ENCODE measurements around the gene ZFY.
"Not testable (repeated sequence)": the region's sequence is repeated elsewhere in the genome, so short reads cannot be mapped to it uniquely, and the experiment has no call there.

The ZFY gene

DNA sequence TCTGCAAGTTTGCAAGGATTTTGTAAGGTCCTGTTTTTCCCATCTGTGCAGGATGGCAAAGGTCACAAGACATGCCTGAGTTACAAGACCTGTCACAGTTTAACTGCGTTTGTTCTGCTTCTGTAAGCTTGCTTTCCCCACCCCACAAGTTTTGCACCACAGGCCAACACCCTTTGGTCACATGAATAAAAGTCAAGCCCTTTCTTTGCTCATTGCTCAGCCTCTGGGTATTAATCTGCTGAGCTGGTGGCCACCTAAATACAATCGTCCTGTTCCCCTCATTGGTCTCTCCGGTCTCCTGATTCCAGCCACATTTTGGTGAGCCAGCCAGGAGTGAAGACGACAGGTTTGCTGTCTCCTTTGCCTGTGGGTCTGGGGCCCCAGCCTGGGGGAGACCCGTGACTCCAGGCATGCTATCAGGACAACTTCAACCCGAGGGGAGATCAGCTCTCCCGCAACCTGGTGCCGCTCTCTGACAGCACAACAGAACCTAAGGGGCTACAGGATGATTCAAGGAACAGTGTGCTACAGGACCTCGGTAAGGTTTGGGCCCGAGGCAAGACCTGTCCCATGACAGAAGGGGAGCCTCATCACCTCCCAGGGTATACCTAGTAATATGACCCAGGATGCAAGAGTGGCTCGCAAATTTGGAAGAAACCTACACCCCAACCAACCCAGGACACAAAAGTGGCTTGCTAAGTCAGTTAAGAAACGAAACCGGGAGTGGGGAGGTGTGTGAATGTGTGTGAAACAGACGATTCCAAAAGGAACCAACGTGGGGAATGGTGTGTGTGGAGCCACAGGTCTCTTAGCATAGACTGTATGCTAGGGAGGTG lies 67.7 kb downstream of the ZFY start:
- no peak overlapping the region for H3K27ac ChIP-seq
- TF ChIP-seq, protein P1, sequence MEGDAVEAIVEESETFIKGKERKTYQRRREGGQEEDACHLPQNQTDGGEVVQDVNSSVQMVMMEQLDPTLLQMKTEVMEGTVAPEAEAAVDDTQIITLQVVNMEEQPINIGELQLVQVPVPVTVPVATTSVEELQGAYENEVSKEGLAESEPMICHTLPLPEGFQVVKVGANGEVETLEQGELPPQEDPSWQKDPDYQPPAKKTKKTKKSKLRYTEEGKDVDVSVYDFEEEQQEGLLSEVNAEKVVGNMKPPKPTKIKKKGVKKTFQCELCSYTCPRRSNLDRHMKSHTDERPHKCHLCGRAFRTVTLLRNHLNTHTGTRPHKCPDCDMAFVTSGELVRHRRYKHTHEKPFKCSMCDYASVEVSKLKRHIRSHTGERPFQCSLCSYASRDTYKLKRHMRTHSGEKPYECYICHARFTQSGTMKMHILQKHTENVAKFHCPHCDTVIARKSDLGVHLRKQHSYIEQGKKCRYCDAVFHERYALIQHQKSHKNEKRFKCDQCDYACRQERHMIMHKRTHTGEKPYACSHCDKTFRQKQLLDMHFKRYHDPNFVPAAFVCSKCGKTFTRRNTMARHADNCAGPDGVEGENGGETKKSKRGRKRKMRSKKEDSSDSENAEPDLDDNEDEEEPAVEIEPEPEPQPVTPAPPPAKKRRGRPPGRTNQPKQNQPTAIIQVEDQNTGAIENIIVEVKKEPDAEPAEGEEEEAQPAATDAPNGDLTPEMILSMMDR (IDR thresholded peaks at IDR 0.05): no peak
- DNase-seq (ENCODE audit: low spot score): no peak

DNA sequence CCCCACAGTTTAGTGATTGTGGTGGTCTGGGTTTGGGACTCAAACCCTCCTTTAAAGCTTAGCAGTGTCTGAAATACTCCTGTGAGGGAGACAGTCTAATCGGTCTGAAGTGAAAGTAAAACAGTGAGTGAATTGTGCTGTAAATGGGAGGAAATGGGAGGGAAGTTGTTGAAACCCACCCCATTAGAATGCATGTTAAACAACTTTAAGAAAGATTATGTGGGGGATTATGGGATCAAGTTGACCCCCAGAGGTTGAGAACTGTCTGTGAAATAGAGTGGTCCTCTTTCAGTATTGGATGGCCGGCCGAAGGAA lies 68.3 kb downstream of the ZFY start:
- H3K27ac ChIP-seq: no peak overlapping the region
- H3K4me3 ChIP-seq: no peak overlapping the region
- TF ChIP-seq, protein P1 (IDR thresholded peaks at IDR 0.05): no peak
- no peak for DNase-seq (ENCODE audit: low spot score)

More for the DNA sequence above, 67.7 kb downstream of the ZFY start:
- H3K4me3 ChIP-seq: no peak overlapping the region

DNA sequence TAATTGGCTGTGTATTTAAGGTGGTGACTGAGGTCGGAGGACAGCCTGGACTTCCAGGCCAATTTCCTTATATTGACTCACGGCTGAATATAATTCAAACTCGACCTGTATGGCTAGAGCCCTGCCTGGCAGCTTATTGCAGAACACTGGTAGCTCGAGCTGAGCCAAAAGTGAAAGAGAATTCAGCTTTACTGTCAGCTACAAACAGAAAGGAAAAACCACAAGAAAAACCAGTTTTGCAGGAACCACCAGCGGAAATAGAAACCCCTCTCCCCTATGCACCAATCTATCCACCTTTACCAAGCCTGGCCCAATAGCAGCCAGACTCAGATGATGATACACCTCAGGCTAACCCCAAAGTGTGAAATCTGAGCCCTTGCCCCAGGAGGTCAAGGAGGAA lies 68.7 kb downstream of the ZFY start:
- H3K27ac ChIP-seq: no peak overlapping the region
- no peak for DNase-seq (ENCODE audit: low spot score)

DNA sequence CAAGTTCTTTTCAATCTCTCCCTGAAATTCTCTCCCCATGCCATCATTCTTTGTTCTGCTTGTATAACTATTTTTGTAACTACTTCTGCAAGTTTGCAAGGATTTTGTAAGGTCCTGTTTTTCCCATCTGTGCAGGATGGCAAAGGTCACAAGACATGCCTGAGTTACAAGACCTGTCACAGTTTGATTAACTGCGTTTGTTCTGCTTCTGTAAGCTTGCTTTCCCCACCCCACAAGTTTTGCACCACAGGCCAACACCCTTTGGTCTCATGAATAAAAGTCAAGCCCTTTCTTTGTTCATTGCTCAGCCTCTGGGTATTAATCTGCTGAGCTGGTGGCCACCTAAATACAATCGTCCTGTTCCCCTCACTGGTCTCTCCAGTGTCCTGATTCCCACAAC lies 70.8 kb downstream of the ZFY start:
- DNase-seq (ENCODE audit: low spot score); H3K4me3 ChIP-seq; H3K27ac ChIP-seq: not testable (repeated sequence)

More for the DNA sequence above, 68.7 kb downstream of the ZFY start:
- H3K4me3 ChIP-seq: no peak overlapping the region
- TF ChIP-seq, protein P1 (IDR thresholded peaks at IDR 0.05): no peak

DNA sequence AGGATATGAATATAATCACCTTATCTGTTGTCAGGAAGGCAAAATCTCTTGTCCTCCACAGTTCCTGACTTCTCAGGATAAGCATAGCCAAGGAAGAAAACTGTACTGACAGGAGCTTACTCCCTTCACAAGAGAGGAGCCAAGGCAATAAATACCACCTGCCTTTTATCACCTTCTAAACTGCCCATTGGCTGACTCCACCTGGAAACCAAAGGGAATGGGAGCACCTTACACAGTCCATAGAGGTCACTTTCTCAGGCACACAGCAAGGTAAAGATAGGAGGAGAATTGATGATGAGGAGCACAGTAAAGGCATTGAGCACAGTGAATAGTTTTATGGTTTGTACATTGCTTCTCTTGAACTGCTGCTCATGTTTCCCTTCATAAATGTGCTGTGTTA lies 72.8 kb downstream of the ZFY start:
- DNase-seq (ENCODE audit: low spot score): no peak
- no peak overlapping the region for H3K4me3 ChIP-seq
- TF ChIP-seq, protein P1 (IDR thresholded peaks at IDR 0.05): no peak
- no peak overlapping the region for H3K27ac ChIP-seq

DNA sequence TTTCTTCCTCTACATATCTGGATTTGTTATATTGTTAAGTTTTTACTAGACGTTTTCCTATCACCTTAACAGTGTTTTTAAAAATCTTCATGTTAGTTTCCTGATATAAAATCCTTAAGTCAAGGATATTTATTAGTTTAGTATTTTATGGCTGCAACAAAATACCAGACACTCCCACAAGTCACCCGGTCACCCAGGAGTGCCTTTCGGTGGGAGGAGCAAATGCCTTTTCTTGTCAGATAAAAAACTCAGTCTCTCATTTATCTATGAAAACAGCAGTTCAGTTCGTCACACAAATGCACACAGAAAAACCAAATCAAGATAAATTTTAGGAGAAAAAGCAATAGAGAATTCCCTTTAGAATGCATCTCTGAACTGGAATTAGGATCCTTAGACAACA lies 77.0 kb downstream of the ZFY start:
- no peak overlapping the region for H3K27ac ChIP-seq
- no peak overlapping the region for H3K4me3 ChIP-seq
- TF ChIP-seq, protein P1 (IDR thresholded peaks at IDR 0.05): no peak
- DNase-seq (ENCODE audit: low spot score): no peak

DNA sequence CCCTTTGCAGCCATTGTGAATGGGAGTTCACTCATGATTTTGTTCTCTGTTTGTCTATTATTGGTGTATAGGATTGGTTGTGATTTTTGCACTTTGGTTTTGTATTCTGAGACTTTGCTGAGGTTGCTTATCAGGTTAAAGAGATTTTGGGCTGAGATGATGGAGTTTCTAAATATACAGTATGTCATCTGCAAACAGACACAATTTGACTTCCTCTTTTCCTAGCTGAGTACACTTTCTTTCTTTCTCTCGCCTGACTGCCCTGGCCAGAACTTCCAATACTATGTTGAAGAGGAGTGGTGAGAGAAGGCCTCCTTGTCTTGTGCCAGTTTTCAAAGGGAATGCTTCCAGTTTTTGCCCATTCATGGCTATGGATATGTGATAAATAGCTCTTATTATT lies 81.4 kb downstream of the ZFY start:
- DNase-seq (ENCODE audit: low spot score): no peak
- TF ChIP-seq, protein P1 (IDR thresholded peaks at IDR 0.05): no peak

More for the DNA sequence above, 81.4 kb downstream of the ZFY start:
- no peak overlapping the region for H3K4me3 ChIP-seq
- H3K27ac ChIP-seq: no peak overlapping the region

All from coronary artery (tissue), 2 donors.